GM18511 (cell line): ENCODE data around the gene MAPKAPK2.

Experiments
- ATAC-seq: cut with Tn5 transposase; IDR thresholded peaks from one replicate; pipeline ENCODE4 v1.9.1; 2021; ENCODE audit warnings: mild to moderate bottlenecking, moderate library complexity; ENCODE audit not compliant: unreplicated experiment

The MAPKAPK2 gene

GRCh38 chr1:206660136-206660535 lies 24.6 kb upstream of the MAPKAPK2 start:
- ATAC-seq = no peak

GRCh38 chr1:206661161-206661820 lies 23.4 kb upstream of the MAPKAPK2 start:
- no peak for ATAC-seq

- ATAC-seq = no peak
Measured at GRCh38 chr1:206662396-206663092, 22.2 kb upstream of the MAPKAPK2 start.

- ATAC-seq = no peak
Measured at GRCh38 chr1:206663362-206663761, 21.3 kb upstream of the MAPKAPK2 start.

GRCh38 chr1:206663832-206664652 lies 20.7 kb upstream of the MAPKAPK2 start:
- no peak for ATAC-seq

GRCh38 chr1:206664740-206665139 lies 20.0 kb upstream of the MAPKAPK2 start:
- ATAC-seq = no peak

GRCh38 chr1:206666031-206666561 lies 18.6 kb upstream of the MAPKAPK2 start:
- ATAC-seq = no peak

GRCh38 chr1:206666954-206667665 lies 17.6 kb upstream of the MAPKAPK2 start:
- no peak for ATAC-seq

GRCh38 chr1:206668351-206668750 lies 16.4 kb upstream of the MAPKAPK2 start:
- no peak for ATAC-seq

GRCh38 chr1:206668874-206669410 lies 15.8 kb upstream of the MAPKAPK2 start:
- no peak for ATAC-seq

- no peak for ATAC-seq
Measured at GRCh38 chr1:206672011-206672688, 12.6 kb upstream of the MAPKAPK2 start.

- ATAC-seq = peak; percentile 55
Measured at GRCh38 chr1:206672844-206673758, 11.6 kb upstream of the MAPKAPK2 start.

- ATAC-seq = no peak
Measured at GRCh38 chr1:206674236-206674635, 10.5 kb upstream of the MAPKAPK2 start.

- no peak for ATAC-seq
Measured at GRCh38 chr1:206674745-206675175, 9.9 kb upstream of the MAPKAPK2 start.

GRCh38 chr1:206676499-206676898 lies 8.2 kb upstream of the MAPKAPK2 start:
- no peak for ATAC-seq

GRCh38 chr1:206678490-206678889 lies 6.2 kb upstream of the MAPKAPK2 start:
- ATAC-seq = peak; percentile 39

- peak; percentile 88 for ATAC-seq
Measured at GRCh38 chr1:206679738-206680211, 4.9 kb upstream of the MAPKAPK2 start.

GRCh38 chr1:206680279-206680678 lies 4.4 kb upstream of the MAPKAPK2 start:
- ATAC-seq = no peak

- no peak for ATAC-seq
Measured at GRCh38 chr1:206681359-206681758, 3.3 kb upstream of the MAPKAPK2 start.
